HEK293T (cell line): ENCODE data around the gene NKAIN2.

ENCODE experiments used
- CTCF ChIA-PET: fragments of 350-600 bp; formaldehyde crosslinking; extraction: SDS; loops from one replicate; lab custom pipeline; 2021; ENCODE audit warnings: antibody characterized with exemption, inconsistent platforms; lab: Yijun Ruan, JAX
- POLR2A ChIA-PET: fragments of 350-600 bp; formaldehyde crosslinking; extraction: SDS; loops from one replicate; lab custom pipeline; 2020; ENCODE audit warnings: antibody characterized with exemption, inconsistent platforms; lab: Yijun Ruan, JAX
- DNase-seq: peaks from one replicate; pipeline ENCODE4 v3.0.0; 2012; ENCODE audit warnings: mixed read lengths; ENCODE audit errors: extremely low spot score
- ARNT ChIP-seq: fragments of 450-650 bp; IDR thresholded peaks from 2 replicates; pipeline ENCODE4 v1.6.1; 2017; ENCODE audit warnings: mild to moderate bottlenecking
- BHLHE40 ChIP-seq: fragments of 450-650 bp; IDR thresholded peaks from 2 replicates; pipeline ENCODE4 v1.6.1; 2016; ENCODE audit warnings: mild to moderate bottlenecking, moderate library complexity, borderline replicate concordance
- CTBP1 ChIP-seq: fragments of 450-650 bp; IDR thresholded peaks from 2 replicates; pipeline ENCODE4 v1.6.1; 2016; ENCODE audit warnings: borderline replicate concordance
- ELF4 ChIP-seq: fragments of 450-650 bp; IDR thresholded peaks from 2 replicates; pipeline ENCODE4 v1.6.1; 2017; ENCODE audit warnings: antibody characterized with exemption
- FOXA1 ChIP-seq: fragments of 450-650 bp; IDR thresholded peaks from 2 replicates; pipeline ENCODE4 v1.6.1; 2016; ENCODE audit warnings: mild to moderate bottlenecking
- FOXK2 ChIP-seq: fragments of 450-650 bp; IDR thresholded peaks from 2 replicates; pipeline ENCODE4 v1.6.1; 2016; ENCODE audit warnings: mild to moderate bottlenecking
- FOXM1 ChIP-seq: fragments of 450-650 bp; IDR thresholded peaks from 2 replicates; pipeline ENCODE4 v1.6.1; 2017; ENCODE audit warnings: mild to moderate bottlenecking, borderline replicate concordance
- HDGF ChIP-seq: fragments of 450-650 bp; IDR thresholded peaks from 2 replicates; pipeline ENCODE4 v1.6.1; 2017; ENCODE audit warnings: antibody characterized with exemption, borderline replicate concordance
- L3MBTL2 ChIP-seq: fragments of 450-650 bp; conservative IDR thresholded peaks from 2 replicates; pipeline ENCODE4 v1.6.1; 2016; ENCODE audit warnings: mild to moderate bottlenecking
- LEF1 ChIP-seq: fragments of 450-650 bp; IDR thresholded peaks from 2 replicates; pipeline ENCODE4 v1.6.1; 2017; ENCODE audit warnings: mild to moderate bottlenecking, borderline replicate concordance
- NFRKB ChIP-seq: fragments of 450-650 bp; IDR thresholded peaks from 2 replicates; pipeline ENCODE4 v1.6.1; 2016; ENCODE audit warnings: mild to moderate bottlenecking, moderate library complexity
- SP1 ChIP-seq: fragments of 450-650 bp; IDR thresholded peaks from 2 replicates; pipeline ENCODE4 v1.6.1; 2017
- SUZ12 ChIP-seq: fragments of 450-650 bp; IDR thresholded peaks from 2 replicates; pipeline ENCODE4 v1.6.1; 2016; ENCODE audit warnings: mild to moderate bottlenecking
- TARDBP ChIP-seq: fragments of 450-650 bp; IDR thresholded peaks from 2 replicates; pipeline ENCODE4 v1.6.1; 2016
- ZNF384 ChIP-seq: fragments of 450-650 bp; IDR thresholded peaks from 2 replicates; pipeline ENCODE4 v1.6.1; 2016
- TF ChIP-seq, protein P1 (sequence below): fragments of 450-650 bp; IDR thresholded peaks from 2 replicates; pipeline ENCODE4 v1.6.1; 2016

Gene NKAIN2

DNA sequence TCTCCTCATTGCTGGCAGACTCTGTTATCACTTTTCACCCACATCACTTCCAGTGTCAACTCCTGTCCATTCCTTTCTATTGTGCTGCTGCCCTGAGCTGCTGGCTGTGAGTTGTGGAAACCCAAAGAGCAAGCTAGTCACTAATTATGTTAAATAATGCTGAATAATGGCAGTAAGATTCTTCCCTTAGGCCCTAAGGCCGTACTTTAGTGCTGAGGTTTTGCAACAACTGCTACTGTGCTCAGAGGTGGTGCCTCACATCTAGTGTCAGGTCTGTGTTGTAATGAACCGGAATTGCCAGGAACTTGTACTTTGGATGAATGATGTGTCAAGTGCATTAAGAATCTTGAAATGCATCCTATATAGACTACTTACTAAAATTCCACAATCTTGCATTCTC, 786.3 kb downstream of the NKAIN2 start:
- TF ChIP-seq FOXM1 (no peak), LEF1 (no peak), ARNT (no peak), ZNF384 (no peak), CTBP1 (no peak), ELF4 (no peak), BHLHE40 (no peak), NFRKB (no peak), SP1 (no peak), FOXK2 (no peak)
- no peak for DNase-seq
- POLR2A ChIA-PET, result no interaction called here
- CTCF ChIA-PET, result no interaction called here

DNA sequence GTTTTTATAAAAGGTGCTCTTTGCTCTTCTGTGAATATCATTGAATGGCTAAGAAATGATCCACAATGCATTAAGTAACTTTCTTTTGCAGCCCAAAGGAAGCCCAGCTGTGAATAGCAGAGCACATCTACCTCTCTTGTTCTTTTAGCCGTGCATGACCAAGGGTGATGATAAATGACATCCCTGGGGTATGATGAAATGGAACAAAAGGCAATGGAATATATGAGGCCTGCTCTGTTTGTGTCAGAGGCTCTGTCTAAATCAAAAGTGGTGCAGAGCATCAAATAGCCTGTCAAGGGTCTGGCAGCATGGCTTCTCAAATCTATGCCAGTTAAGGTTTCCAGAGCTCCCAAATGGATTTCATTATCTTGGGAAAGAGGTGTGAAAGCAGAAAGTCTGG, 796.0 kb downstream of the NKAIN2 start:
- POLR2A ChIA-PET, result no interaction called here
- no peak for DNase-seq
- CTCF ChIA-PET, result no interaction called here
- TF ChIP-seq SUZ12, result no peak
- no peak for TF ChIP-seq FOXM1
- no peak for TF ChIP-seq SP1
- no peak for TF ChIP-seq TARDBP
- TF ChIP-seq ZNF384, result no peak
- TF ChIP-seq LEF1, result no peak
- TF ChIP-seq ELF4, result no peak
- no peak for TF ChIP-seq FOXA1
- no peak for TF ChIP-seq L3MBTL2
- TF ChIP-seq ARNT, result no peak
- TF ChIP-seq BHLHE40, result no peak
- TF ChIP-seq, protein P1, sequence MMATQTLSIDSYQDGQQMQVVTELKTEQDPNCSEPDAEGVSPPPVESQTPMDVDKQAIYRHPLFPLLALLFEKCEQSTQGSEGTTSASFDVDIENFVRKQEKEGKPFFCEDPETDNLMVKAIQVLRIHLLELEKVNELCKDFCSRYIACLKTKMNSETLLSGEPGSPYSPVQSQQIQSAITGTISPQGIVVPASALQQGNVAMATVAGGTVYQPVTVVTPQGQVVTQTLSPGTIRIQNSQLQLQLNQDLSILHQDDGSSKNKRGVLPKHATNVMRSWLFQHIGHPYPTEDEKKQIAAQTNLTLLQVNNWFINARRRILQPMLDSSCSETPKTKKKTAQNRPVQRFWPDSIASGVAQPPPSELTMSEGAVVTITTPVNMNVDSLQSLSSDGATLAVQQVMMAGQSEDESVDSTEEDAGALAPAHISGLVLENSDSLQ, result no peak
- no peak for TF ChIP-seq HDGF
- TF ChIP-seq NFRKB, result no peak
- no peak for TF ChIP-seq CTBP1
- no peak for TF ChIP-seq FOXK2

DNA sequence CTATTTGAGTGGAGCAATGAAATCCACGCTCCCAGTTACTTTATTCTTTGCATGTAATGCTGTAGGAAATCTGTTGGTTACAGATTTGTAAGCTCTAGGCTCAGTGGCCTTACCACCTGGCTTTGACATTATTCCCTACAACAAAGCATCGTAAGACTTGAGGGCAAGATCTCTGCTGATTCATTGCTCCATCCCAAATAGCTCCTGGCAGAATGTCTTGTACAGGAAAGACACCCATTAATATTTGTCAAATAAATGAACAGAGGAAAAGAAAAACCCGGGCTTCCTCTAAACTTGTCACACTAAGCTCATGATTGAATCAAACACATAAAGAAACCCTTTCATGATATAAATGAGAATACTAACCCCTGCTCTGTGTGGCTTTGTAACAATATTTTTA, 801.1 kb downstream of the NKAIN2 start:
- no peak for DNase-seq
- TF ChIP-seq, protein P1, result no peak
- TF ChIP-seq LEF1 (no peak), BHLHE40 (no peak), ARNT (no peak), FOXM1 (no peak), SP1 (no peak), HDGF (no peak), SUZ12 (no peak), CTBP1 (no peak), L3MBTL2 (no peak), TARDBP (no peak)
- ChIA-PET POLR2A (no interaction called here), CTCF (no interaction called here)

DNA sequence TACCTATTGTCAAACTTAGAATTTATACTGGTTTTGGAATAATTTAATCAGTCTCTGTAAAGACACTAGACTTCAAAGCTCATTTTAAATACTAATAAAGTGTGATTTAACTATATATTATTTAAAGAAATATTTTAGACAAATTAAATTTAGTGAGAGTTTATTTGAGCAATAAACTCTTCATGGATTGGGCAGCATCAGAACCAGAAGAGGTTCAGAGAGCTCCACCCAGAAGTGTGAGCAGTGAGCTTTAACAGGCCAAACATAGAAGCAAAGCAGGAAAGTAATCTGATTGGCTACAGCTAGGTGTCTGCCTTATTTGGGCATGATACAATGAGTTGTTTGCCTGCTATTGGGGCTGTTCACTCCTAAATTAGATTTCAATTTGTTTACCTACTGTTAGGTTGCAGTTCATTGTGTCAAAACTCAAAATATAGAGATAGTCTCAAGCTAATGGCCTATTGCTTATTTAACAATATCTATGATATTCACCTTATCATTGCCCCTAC, 803.5 kb downstream of the NKAIN2 start:
- CTCF ChIA-PET, result no interaction called here
- POLR2A ChIA-PET, result interaction anchor here (1.2 kb wide), 1 partner anchor 128 kb away, joined by 3 read pairs; no protein-coding TSS in a partner anchor
- no peak for DNase-seq
- TF ChIP-seq LEF1 (no peak), ELF4 (no peak), CTBP1 (no peak), ZNF384 (no peak), L3MBTL2 (no peak), SP1 (no peak), FOXA1 (no peak), NFRKB (no peak), TARDBP (no peak), FOXK2 (no peak), SUZ12 (no peak), HDGF (no peak), FOXM1 (no peak), ARNT (no peak), BHLHE40 (no peak)
- TF ChIP-seq, protein P1, result no peak

DNA sequence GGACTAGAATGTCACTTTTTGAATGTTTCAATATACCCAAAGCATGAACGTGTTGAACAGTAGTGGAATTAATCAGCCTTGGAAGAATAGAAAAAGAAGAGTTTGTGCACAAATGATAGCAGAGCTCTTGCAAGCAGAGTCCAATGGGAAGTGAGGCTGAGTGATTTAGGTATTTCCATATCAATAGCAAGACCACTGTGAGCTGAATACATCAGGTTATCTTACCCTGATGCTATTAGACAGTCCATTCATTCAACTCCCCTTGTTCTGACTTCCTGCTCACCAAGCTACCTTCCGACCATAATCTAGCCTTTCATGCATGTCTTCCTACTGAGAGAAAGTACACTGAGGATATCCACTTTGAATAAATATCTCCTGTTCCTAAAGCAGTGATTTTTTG, 809.4 kb downstream of the NKAIN2 start:
- ChIA-PET POLR2A (no interaction called here), CTCF (no interaction called here)
- TF ChIP-seq TARDBP (no peak), FOXA1 (no peak), ARNT (no peak), L3MBTL2 (no peak), ZNF384 (no peak), ELF4 (no peak), FOXM1 (no peak), BHLHE40 (no peak), NFRKB (no peak), SP1 (no peak), SUZ12 (no peak), HDGF (no peak)
- TF ChIP-seq, protein P1, result no peak
- no peak for DNase-seq
